HL-60/S4 (cell line): ENCODE measurements around the gene AMZ2.
"Not testable (repeated sequence)": the region's sequence is repeated elsewhere in the genome, so short reads cannot be mapped to it uniquely, and the experiment has no call there.

ENCODE experiments used
- in situ Hi-C: fragments of 300-500 bp; cut with MboI; formaldehyde crosslinking; loops from 2 replicates; pipeline ENCODE4 v1.14.3; 2022; ENCODE audit warnings: low sequenced_read_pairs

AMZ2 gene

DNA sequence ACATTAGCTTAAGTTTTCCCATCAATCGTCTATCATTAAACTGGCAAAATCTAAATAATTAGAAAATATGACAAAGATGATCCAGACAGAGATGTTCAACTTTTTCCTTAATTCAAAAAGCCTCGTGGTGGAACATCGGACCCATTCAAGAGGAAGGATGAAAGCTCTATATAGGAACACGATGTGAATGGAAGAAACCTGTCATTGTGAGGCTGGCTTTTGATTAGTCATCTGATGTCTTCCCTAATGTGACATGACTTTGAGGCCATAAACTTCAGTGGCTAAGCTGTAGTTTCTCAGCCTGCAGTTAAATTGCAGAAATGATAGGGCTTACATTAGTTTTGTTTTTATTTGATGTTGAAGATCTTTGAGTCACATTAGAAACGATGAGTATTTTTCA lies 1.0 kb downstream of the AMZ2 start:
- in situ Hi-C loops, result no loop called here

DNA sequence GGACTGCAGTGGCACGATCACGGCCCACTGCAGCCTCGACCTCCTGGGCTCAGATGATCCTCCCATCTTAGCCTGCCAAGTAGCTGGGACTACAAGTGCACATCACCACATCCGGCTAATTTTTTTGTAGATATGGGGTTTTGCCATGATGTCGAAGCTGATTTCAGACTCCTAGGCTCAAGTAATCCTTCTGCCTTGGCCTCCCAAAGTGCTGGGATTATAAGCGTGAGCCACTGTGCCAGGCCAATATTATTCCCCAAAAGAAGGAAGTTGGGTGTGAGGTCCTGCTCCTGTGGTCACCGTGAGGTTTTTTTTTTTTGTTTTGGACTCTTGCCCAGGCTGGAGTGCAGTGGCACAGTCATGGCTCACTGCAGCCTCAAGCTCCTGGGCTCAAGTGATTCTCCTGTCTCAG lies 1.5 kb downstream of the AMZ2 start:
- in situ Hi-C loops, result no loop called here

DNA sequence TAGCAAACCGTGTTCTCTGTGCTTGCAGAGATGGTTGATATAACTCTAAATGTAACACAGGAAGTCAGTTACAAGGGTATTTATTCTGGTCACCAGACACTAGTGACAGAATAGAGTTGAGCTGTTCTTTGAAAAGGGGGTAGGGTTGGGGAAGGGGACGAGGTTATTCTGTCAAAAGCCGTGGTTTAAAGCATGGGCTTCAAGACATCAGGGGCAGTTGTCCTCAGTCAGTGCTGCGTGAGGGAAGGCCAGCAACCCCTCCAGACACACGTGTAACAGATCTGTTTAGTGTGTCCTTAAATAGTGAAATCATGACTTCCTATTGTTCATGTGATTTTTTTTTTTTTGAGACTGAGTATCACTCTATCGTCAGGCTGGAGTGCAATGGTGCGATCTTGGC lies 5.6 kb downstream of the AMZ2 start:
- in situ Hi-C loops, result loop anchor here (25.0 kb wide), 1 partner anchor 509 kb away; no protein-coding TSS in a partner anchor

DNA sequence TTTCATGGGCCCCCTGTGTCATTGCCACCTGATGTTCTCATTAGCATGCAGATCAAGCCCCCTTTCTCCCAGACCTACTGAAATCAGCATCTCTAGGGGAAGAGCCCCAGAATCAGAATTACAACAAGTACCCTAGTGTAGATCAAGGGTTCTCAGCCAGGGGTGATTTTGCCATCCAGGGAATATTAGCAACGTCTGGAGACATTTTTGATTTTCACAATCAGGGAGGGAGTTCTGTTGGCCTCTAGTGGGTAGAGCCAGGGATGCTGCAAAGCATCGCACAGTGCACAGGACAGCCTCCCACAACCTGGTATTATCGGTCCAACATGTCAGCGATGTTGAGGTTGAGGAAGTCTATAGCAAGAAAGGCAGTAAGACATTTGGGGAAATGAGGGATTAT lies 7.3 kb downstream of the AMZ2 start:
- in situ Hi-C loops, result loop anchor here (25.0 kb wide), 1 partner anchor 507 kb away; no protein-coding TSS in a partner anchor

DNA sequence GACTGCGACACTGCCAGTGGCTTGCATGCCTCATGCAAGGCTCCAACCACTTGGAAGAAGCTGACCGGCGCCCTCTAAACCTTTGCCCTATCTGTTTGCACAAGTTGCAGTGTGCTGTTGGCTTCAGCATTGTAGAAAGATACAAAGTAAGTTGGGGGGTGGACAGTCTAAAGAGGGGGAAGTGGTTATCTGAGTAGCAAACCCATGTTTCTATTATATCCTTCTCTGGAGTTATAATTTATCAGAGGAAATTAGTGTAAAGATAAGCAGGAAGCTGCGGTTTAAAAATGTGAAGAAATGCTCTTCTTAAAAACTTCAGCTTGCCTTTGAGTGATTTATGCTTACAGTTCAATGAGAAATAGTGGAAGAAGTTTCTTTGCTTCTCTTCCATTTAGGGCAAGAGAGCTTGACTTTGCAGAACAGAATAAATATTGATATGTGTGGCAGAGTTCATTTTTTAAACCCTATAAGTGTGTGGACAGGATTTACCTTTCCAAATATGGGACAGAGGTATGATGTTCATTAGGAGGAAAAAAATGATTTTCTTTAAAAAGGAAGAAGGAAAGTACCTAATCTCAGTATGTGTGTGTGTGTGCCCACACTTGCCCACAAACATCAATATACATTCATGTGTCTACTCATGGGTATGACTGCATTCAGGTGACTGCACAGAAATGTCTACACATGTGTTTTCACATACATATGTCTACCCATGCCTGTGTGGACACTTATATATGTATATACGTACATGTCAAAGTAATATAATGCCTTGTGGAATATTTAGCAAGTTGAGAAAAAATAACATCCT lies 8.1 kb downstream of the AMZ2 start:
- in situ Hi-C loops, result loop anchor here (25.0 kb wide), 1 partner anchor 506 kb away; no protein-coding TSS in a partner anchor

DNA sequence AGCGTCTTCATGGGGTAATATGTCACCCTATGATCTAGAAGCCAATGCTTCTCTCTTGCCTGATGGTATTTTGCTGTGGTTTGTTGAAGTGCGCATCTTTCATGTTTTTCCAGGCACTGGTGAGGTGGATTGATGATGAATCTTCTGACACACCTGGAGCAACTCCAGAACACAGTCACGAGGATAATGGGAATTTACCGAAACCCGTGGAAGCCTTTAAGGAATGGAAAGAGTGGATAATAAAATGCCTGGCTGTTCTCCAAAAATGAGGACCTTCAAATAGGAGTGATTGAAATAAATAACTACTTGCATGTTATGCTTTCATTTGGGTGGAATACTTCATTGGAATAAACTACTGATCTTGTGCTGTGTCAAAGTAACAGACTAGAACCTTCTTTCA lies 8.9 kb downstream of the AMZ2 start:
- in situ Hi-C loops, result loop anchor here (25.0 kb wide), 1 partner anchor 506 kb away; no protein-coding TSS in a partner anchor

DNA sequence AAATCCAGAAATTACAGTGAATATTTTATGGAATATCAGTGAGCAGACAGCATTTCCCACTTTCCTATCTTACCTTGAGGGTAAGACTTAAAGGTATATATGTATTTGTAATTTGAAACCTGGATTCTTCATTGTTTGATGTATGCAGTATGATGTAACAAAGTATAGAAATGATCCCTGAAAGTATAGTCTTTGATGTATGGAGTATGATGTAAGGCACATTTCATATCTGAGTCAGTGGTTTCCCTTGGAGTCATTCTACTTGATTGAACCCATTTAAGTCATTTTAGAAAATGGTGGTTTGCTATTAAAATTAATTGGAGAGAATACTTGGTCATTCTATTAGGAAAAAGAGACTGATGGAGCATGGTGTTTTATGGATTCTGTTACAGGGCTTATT lies 10.1 kb downstream of the AMZ2 start:
- in situ Hi-C loops, result loop anchor here (25.0 kb wide), 1 partner anchor 504 kb away; no protein-coding TSS in a partner anchor

DNA sequence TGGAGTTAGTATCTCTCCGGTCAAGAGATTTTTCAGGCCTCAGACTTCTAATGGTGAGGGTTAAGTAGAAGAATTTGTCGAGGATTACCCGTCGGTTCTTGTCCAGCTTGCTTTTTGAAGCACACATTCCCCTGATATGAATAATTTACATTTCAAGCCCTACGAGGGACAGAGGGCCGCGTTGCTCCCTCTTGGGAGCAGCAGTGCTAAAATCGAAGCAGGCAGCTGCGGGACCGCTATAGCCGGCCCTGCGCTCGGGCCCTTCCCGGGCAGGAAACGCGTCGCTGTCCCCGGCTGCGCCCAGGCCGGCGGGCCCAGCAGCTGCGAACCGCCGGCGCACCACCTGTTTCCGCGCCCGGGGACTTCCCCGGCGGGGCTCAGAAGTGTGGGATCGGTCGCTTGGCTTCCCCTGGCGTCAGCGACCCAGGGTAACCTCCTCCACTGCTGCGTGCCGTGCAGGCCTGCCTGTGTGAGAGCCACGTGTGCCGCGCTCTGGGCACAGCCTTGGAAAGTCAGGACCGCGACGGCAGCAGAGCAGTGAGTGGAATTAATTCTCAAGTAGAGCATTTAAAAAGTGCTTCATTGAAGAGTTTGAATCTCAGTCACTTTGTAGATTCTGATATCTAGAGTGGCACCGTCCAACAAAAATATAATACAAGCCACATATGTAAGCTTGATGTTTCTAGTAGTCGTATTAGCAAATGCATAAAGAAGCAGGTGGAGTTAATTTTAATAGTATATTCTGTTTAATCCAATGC lies 11.2 kb downstream of the AMZ2 start:
- in situ Hi-C loops, result loop anchor here (25.0 kb wide), 1 partner anchor 503 kb away; no protein-coding TSS in a partner anchor

DNA sequence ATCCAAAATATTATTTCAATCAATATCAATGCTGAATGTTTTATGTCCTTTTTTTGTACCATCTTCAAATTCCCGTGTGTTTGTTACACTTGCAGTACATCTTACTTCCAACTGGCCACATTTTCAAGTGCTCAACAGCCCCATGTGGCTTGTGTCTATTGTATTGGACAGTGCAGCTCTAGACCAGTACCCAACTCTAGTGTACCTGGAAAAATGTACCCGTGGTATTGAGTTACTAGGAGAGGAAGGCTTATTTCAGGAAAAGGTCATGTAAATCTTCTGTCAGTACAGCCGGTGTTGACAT lies 11.8 kb downstream of the AMZ2 start:
- in situ Hi-C loops, result loop anchor here (25.0 kb wide), 1 partner anchor 503 kb away; no protein-coding TSS in a partner anchor

DNA sequence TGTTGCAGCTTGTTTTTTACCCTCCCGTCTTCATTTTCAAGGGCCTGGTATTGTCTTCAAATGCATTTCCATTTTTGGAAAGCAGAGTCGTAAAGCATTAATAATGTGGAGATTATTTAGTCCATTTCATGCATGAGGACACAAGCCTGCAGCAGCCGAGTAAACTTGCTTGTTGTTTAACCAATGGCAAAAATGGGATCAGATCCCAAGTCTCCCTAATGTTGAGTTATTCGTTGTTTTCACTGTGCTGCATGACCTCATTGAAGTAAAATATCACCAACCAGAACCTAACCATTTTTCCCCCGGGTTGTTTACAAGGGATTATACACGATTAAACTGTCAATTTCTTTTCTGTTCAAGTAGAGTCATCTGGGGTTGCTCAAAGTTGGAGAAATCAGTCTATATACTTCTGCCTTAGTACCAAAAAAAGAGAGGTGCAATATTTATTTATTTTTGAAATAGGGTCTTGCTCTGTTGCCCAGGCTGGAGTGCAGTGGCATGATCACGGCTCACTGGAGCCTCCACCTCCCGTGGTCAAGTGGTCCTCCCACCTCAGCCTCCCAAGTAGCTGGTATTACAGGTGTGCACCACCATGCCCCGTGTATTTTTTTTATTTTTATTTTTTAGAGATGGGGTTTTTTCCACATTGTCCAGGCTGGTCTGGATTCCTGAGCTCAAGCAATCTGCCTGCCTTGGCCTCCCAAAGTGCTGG lies 12.4 kb downstream of the AMZ2 start:
- in situ Hi-C loops, result loop anchor here (10.0 to 25.0 kb wide), 2 partner anchors 175 to 502 kb away; no protein-coding TSS in a partner anchor

DNA sequence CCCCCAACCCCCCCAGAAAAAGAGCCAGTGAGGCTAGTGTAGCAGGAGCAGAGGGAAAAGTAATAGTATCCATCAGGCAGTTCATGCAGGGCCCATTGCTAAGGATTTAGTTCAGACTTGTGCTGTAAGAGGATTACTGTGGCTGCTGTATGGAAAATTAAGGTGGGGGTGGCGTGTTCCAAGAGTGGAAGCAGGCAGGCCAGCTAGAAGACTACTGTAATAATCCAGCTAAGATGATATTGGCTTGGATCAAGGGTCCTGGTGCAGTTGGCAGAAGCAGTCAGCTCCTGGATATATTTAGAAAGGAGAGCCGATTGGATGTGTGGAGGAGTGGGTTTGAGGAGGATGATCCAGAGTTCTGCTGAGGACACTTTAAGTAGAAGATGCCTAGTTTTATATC lies 14.6 kb downstream of the AMZ2 start:
- in situ Hi-C loops, result loop anchor here (10.0 to 25.0 kb wide), 2 partner anchors 172 to 500 kb away; no protein-coding TSS in a partner anchor

DNA sequence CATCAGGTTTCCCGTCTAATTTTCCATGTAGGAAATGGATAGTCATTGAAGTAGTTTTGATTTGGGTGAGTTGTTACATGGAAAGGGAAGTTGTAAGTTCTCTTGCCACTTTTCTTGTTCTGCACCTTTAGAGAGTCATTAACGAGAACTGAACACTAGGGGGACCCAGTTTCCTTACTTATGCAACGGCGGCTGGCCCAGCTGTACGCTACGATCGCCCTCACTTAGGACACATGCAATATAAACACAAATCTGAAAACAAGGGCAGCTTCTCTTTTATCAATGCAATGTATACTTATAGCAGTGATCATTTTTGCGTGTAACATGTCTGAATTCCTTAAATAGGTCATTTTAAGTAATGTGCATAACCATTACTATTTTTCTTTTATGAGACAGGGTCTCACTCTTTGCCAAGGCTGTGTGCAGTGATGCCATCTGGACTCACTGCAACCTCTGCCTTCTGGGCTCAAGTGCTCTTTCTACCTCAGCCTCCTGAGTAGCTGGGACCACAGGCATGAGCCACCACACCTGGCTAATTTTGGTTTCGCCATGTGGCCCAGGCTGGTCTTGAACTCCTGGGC lies 15.3 kb downstream of the AMZ2 start:
- in situ Hi-C loops, result loop anchor here (10.0 to 25.0 kb wide), 2 partner anchors 172 to 499 kb away; no protein-coding TSS in a partner anchor

DNA sequence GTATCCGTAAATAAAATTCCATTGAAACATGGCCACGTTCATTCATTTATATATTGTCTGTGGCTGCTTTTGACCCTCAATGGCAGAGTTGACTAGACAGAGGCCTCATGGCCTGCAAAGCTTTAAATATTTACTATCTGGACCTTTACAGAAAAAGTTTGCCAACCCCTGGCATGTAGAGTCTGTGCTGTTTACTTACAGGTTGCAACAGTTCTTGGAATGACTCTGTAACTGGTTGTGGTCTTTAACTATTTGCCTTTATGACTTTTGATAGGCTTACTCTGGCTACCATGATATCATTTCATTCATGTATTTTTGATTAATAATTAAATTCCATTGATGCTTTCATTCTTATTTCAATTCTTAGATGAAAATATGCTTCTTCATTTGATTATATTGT lies 18.0 kb downstream of the AMZ2 start:
- in situ Hi-C loops, result loop anchor here (10.0 to 25.0 kb wide), 2 partner anchors 169 to 496 kb away; no protein-coding TSS in a partner anchor

DNA sequence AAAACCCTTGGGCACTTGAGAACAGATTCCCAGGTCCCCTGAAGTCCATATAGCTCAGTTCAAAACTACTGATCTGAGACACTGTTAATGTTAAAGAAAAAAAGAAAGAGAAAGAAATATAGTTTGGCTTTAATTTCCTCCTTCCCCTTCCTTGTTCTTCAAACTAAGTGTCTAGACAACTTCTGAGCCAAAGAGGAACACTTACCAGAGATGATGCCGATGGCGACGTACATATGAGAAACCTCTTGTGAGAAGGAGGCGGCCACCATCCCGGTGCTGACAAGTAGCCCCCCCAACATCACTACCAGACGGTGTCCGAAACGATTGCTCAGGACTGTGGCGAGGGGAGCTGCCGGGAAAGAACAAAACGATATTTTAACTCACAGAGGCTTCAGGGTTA lies 25.9 kb downstream of the AMZ2 start:
- in situ Hi-C loops, result loop anchor here (25.0 kb wide), 1 partner anchor 489 kb away; no protein-coding TSS in a partner anchor

DNA sequence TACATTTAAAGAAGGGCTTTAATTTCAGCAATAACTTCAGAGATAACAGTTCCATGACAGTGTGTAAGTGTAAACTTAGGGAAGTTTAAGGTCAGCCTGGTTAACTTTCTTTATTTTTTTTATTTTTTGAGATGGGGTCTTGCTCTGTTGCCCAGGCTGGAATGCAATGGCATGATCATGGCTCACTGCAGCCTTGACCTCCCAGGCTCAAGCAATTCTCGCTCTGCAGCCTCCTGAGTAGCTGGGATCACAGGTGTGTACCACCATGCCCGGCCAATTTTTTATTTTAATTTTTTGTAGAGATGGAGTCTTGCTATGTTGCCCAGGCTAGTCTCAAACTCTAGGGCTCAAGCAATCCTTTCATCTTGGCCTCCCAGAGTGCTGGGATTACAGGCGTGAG lies 28.5 kb downstream of the AMZ2 start:
- in situ Hi-C loops, result not testable (repeated sequence)

DNA sequence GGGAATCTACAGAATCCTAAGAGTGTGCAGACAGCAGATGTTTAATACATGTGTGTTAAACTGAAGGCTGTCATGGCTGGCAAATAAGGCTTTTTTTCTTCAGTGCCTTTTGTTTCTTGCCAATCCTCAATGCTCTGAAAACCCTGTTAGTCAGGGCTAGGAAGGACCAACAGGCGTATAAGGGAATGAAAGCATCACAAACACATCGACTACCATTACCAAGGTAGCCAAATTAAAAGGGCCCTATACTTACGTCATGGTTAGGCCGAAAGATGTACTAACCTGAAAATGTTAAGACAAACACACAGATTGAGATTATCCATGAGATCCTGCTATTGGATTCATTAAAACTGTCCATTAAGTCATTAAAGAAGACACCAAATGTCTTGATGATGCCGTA lies 30.0 kb downstream of the AMZ2 start:
- in situ Hi-C loops, result no loop called here

DNA sequence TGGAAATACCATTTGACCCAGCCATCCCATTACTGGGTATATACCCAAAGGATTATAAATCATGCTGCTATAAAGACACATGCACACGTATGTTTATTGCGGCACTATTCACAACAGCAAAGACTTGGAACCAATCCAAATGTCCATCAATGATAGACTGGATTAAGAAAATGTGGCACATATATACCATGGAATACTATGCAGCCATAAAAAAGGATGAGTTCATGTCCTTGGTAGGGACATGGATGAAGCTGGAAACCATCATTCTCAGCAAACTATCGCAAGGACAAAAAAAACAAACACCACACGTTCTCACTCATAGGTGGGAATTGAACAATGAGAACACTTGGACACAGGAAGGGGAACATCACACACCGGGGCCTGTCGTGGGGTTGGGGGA lies 34.1 kb downstream of the AMZ2 start:
- in situ Hi-C loops, result not testable (repeated sequence)

DNA sequence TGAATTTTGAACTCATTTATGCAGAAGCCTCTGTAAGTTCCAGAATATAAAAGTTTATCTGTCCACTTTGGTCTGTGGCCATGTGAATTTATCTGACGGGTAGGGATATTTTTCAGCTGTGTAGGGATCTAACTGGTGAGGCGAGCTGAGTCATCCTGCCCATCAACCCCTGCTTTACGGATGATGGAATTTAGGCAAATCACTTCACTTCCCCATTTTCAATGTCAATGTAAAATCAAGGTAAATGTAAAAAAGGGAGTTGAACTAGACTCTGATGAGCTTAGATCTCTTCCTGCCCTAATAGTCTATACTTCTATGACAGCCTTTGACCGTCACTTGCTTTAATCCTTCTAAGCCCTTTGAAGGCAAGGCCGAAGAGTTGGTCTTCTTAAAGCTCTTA lies 40.5 kb downstream of the AMZ2 start:
- in situ Hi-C loops, result no loop called here

DNA sequence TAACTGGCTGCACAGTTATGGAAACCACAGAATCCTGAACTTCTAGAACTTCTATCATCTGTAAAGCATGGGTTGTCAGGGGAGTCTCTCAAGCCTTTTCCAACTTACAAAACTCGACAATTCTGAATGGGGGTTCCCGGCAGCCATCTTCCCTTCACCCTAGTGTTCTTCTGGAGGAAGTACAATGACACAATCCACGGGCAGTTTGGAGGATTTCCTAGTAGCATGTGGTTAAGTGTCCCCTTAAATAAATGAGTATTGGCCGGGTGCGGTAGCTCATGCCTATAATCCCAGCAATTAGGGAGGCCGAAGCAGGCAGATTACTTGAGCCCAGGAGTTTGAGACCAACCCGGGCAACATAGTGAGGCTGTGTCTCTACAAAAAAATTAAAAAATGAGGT lies 41.0 kb downstream of the AMZ2 start:
- in situ Hi-C loops, result no loop called here

DNA sequence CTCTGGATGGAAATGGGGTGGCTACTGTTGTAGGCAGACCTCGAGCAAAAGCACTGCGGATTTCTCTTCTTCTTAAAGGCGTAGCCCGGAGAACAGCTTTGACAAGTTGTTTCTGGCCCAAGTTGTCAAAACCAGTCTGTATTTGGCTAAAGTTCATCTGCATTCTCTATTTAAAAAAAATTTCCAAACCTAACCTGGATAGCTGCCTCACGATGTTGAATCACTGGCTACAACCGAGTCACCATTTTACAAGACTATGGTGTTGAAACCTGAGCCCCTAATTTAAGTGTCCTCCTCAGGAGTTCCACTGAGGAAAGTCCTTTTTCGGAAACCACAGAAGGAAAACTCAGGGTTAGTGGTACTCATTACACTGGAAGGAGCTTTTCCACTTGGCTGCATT lies 41.6 kb downstream of the AMZ2 start:
- in situ Hi-C loops, result no loop called here

DNA sequence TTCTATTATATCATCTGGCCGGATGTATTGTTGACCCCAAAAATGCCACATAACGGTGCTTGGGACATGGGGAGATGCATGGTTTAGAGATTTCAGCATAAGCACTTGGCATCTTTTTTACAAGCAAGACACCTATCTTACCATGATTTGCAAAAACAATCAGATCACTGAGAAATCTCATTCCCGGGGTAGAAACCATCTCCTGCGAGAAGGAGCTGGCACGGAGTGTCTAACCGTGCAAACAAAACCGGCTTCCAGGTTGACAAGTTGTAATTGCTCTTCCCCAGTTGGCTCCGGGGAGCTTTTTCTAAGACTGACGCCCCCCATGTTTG lies 42.1 kb downstream of the AMZ2 start:
- in situ Hi-C loops, result no loop called here
